DMS114 treated with DMSO at 0.1 percent for 48 hours (cell line): ENCODE results near the gene OSM.

Source experiments
- DNase-seq: peaks from one replicate; lab custom pipeline; 2025; ENCODE audit not compliant: unreplicated experiment; lab: John Stamatoyannopoulos, UW

The OSM gene

DNA sequence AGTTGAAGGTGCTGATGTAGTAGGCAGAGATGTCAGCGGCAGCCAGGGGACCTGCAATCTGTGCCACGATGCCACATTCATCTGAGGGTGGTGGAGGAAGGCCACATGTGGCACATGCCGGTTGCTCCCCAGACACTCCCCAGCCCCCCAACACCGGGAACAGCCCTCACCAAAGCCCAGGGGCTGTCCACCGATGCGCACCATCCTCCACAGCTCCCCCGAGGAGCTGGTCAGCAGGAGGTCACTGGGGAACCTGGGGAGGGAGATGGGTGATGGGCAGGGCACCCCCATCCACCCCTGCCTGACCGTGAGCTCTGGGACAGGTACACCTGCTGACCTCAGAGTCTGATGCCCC is 19.2 kb upstream of the OSM start:
- no peak for DNase-seq

- DNase-seq: no peak
Observed at GRCh38 chr22:30285176-30285845, 18.7 kb upstream of the OSM start.

DNA sequence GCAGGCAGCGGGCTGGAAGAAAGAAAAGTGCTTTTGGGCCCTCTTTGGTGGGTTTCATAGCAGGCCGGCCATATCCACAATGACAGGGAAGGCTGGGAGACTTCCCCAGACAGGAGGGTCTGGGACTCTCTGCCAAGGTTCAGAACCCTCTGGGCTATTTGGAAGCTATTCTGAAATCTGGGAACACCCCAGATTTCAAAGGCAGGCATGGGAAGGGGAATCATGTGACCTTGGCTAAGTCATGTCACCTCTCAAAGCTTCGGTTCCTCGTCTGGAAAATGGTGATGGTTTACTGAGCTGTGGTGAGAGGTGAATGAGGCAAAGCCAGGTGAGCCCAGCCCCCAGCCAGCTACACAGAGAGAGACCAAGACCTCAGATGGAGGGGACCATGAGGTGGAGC is 18.0 kb upstream of the OSM start:
- no peak for DNase-seq

DNA sequence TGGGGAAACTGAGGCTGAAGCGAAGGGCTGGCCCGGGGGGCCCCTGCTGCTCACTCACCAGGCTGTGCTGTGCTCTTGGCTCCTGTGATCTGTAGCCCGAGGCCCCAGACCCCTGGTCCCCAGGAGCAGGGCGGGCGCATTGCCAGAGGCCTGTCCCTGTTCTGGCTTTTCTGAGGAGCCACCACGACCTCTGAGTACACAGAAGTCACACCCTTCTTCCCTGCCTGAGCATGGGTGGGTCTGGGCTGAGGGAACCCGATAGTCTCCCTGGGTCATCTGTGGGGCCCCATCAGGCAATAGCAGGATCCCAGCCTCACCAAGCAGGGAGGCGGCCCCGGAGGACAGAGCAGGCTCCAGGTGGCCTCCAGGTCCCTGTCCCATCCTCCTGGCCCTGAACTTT is 17.5 kb upstream of the OSM start:
- no peak for DNase-seq

DNA sequence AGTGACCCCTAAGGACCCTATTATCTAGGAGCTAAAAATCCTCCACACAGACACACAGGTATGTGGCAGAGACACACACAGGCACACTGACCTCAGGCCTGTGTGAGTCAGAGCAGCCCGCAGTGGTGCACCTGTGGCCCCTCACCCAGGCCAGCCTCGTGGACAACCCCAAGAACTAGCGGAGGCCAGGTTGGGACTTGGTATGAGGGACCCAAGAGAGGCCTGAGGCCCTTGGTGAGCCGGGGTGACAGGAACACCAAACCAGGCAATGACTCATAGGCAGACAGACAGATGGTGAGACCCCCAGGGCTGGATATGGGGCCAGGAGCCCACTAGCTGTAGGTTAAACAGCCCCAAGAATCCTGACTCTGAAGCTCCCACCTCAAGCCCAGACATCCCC is 16.7 kb upstream of the OSM start:
- DNase-seq: no peak

DNA sequence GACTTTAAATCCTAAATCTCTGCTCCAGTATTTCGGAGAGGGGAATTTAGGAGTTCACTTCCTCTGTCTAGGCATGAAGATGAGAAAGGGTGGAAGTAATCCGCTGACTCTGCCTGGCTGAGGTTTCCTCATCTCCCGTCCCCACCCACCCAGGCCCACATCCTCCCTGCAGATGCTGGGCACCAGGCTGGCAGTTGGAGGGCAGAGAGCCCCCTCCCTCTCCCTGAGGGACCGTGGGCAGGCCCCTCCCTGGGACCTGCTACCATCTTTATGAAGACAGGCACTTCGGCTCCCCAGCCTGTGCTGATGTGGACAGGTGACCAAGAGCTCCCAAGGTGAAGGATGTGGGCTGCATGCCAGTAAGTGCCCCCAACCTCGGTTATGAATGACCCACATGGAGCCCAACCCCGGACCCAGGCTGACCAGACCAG is 16.0 kb upstream of the OSM start:
- no peak for DNase-seq

DNA sequence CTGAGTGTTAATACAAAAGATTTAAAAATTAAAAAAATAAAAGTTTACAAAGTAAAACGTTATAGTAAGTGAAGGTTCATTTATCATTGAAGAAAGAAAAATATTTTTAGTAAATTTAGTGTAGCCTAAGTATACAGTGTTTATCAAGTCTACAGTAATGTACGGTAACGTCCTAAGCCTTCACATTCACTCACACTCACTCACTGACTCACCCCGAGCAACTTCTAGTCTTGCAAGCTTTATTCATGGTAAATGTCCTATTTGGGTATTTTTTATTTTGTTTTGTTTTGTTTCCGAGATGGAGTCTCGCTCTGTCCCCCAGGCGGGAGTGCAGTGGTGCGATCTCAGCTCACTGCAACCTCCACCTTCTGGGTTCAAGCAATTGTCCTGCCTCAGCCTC is 13.9 kb upstream of the OSM start:
- no peak for DNase-seq

- no peak for DNase-seq
Observed at GRCh38 chr22:30279932-30280331, 13.3 kb upstream of the OSM start.

DNA sequence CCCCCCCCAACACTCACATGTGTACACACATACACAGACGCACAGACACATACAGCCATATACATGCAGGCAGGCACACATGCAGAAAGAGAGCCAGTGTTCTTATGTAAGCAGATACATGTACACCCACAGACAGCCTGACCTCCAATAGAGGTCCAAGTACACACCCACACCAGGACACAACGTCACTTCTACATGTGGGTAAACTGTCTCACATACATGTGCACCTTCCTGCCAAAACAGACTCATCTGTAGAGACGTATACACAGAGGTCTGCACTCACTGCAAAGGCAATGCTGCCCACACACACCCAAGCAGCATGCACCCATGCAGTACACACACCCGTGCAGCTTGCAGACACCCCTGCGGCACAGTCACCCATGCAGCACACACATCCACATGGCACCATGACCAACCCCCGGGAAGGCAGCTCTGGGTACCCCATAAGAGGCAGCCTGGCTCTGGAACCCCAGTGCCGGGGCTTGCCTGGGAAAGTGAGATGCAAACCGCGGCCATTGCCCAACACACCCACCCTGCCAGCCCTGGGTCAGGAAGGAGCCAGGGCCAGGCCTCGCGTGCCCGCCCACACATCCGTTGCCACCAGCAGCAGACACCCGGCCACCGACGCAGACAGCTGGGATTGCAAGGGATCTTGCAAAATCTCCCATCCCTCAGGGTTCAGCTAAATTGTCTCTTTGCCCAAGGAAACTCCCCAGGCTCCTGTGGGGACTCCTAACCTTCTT is 12.6 kb upstream of the OSM start:
- DNase-seq: no peak

DNA sequence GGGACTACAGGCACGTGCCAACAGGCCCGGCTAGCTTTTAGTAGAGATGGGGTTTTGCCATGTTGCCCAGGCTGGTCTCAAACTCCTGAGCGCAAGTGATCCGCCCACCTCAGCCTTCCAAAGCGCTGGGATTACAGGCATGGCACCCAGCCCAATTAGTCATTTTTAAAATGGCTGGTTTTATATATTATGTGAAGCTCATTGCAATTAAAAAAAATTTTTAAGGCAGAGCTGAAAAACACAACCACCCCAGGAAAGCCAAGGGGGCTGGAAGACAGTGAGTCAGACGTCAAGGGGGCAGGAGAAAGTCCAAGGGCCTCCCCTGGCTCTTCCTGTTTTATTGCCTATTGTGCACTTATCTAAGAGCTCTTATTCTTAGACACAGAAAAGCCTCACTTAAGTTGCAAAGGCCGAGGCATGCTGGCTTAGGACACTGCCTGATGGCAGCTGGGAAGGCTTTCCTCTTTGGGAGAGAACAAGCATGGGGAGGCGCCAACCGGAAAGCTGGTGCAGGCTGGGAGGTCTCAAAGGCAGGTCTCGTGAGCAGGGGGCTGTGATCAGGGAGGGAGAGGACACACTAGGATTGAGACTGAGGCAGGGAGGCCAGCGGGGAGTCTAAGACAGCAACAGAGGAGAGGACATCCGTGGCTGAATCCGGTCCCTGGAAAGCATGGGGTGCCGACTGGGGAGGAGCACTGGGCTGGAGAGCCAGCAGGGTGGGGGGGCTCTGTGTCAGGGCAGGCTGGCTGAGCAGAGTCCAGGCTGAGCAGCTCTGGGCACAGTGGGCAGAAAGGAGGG is 11.1 kb upstream of the OSM start:
- no peak for DNase-seq

DNA sequence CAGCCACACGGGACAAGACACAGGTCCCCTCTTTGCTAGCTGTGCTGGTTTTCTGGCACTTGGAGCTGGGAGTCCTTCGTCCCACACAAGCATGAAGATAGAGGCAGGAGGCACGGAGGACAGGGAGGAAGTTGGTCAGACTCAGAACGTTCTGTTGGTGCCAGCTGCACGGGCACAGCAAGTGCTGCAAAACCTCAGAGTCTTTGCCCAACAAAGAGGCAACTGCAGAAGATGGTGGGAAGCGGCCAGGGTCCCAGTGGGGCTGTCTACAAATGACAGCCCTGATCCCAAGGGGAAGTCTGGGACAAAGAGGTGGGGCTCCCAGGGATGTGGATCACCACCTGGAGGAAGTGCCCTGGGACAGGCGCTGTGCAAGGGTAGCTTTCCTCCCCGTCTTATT is 9.4 kb upstream of the OSM start:
- no peak for DNase-seq

GRCh38 chr22:30275625-30276024 is 9.0 kb upstream of the OSM start:
- DNase-seq: no peak

GRCh38 chr22:30274437-30274812 is 7.8 kb upstream of the OSM start:
- DNase-seq: no peak

DNA sequence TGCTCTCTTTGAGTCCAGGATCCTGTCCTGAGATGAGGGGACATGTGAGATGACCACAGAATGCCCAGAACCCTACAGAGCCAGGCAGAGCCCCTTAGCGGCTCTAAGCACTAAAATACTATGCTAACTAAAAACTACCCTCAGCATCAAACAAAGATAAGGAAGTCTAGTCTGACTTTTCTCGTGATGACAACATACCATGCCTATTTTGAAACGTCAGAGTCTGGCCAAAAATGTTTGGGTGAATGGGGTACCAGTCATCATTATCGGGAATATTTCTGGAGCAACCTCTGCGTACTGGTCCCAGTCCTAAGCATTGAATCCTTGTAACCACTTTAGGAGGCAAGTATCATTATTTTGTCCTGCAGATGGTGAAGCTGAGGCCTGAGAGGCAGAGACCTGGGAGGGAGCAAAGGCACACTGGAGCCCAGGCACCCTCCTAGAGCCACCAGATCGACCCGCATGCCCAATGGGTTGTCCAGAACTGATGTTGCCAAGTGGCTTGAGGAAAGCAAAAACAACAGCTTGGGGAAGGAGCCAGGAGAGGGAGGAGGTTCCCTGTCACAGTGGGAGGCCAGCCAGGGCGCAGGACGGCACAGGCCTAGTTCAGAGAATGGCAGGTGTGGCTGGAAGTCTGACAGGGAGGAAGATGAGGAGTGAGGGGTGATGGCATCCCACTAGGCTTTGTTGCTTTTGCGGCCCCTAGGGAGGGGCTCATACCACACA is 7.2 kb upstream of the OSM start:
- no peak for DNase-seq

GRCh38 chr22:30272781-30273601 is 6.3 kb upstream of the OSM start:
- no peak for DNase-seq

GRCh38 chr22:30270832-30271231 is 4.2 kb upstream of the OSM start:
- DNase-seq: no peak

- DNase-seq: no peak
Observed at GRCh38 chr22:30268331-30268730, 1.7 kb upstream of the OSM start.

DNA sequence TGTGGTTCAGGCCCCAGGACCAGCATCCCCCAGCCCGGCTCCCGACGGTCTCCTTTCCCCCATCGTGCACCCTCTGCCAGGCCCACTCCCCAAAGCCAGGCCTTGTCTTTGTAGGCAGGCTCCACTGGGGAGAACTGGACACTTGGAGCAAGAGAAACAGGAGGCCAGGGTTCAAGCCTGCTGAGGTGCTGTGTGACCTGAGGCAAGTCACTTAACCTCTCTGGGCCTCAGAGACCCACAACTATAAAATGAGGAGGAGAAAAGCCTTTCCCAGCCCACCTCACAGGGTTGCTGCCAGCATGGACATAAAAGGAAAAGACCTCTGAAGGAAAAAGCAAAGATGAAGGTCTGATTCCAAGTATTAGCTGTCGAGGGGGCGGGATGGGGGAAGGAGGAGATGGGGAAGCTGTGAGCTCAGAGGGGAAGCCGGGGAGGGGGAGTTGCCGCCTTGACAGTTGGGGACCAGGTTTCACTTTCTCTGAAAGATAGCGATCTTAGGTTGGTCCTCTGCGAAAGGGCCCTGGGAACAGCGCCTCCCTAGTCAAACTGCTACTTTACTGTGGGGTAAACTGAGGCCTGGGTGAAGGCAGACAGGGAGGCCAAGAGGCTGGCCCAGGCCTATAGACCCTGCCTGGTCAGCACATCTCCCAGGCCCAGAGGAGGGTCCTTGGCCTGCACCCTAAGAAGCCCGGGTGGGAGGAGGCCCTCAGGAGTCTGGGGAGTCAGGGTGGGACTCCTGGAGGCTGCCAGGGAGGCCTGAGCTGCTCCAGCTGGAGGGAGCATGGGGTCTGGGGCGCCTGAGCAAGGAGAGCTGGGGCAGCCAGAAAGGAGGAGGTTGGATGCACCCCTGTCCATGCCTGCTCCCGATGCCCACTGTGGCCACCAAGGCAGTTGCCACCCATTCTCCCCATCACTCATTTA is 991 bp upstream of the OSM start:
- DNase-seq: no peak

DNA sequence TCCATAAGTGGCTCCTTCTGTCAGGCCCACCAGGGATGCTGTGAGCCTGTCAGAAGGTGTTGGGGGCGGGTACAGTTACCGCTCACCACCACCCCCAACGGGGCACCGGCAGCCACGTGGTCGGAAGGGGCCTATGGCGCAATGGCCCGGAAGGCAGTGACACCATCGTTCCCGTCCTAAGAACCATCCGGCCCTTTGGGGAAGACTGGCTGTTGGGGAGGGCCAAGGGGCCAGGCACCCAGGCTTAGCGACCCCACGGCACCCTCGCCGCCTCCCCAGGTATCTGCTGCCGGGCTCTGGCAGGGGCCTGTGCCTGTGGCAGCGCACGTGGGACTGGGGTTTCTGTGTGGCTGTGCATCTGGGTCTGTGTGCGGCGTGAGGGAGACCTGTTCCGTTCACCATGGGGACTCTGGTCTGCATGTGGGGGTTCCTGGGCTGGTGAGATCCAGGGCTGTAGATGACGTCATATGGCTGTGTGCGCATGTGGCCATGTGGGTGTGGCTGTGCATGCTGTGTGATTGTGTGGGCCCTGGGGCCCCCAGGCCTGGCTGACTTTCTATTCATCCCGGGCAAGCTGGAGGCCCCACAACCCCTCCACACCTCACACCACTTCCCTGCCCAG is 717 bp downstream of the OSM start:
- DNase-seq: no peak
